GM21619 (cell line): ENCODE results near the gene BTG1.
"Not testable (repeated sequence)": the region's sequence is repeated elsewhere in the genome, so short reads cannot be mapped to it uniquely, and the experiment has no call there.

Source experiments
- ATAC-seq: cut with Tn5 transposase; IDR thresholded peaks from one replicate; pipeline ENCODE4 v1.9.1; 2021; ENCODE audit not compliant: unreplicated experiment

Gene BTG1

DNA sequence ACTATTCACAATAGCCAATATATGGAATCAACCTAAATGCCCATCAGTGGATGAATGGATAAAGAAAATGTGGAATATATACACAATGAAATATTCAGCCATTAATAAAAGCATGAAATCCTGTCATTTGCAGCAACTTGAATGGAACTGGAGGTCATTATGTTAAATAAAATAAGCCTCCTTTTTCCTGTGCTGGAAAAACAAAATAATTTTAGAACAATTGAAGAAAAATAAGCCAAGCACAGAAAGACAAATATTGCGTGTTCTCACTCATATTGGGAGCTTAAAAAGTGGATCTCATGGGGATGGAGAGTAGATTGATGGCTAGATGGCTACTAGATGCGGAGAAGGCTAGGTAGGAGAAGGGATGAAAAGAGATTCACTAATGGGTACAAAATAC is 6.3 kb upstream of the BTG1 start:
- ATAC-seq, result no peak

DNA sequence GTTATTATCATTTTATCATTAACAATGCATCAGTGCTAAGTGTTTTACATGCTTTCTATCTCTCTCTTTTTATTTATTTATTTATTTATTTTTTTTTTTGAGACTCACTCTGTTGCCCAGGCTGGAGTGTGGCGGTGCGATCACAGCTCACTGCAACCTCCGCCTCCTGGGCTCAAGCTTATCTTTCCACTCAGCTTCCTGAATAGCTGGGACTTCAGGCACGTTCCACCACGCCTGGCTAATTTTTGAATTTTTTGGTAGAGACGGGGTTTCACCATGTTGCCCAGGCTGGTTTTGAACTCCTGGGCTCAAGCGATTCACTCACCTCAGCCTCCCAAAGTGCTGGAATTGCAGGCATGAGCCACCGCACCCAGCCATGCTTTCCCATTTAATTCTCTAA is 3.9 kb upstream of the BTG1 start:
- ATAC-seq, result no peak

DNA sequence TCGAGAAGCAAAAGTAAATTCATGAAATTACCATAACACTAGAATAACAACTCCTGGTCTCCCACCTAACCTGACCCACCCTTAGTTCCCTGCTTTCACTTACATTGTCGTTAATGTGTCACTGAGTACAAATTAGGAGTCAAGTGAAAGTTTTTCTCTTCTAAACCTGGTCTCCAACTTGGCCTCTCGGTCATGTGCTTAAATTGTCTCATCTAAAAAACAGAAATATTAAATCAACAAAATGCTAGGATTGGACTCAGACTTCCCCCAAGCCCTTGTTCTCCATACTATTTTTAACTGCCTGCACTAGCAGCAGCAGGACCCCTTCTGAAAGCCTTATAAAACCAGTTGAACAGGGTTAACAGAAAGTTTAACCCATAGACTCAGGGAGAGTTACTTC is 1.8 kb upstream of the BTG1 start:
- no peak for ATAC-seq

DNA sequence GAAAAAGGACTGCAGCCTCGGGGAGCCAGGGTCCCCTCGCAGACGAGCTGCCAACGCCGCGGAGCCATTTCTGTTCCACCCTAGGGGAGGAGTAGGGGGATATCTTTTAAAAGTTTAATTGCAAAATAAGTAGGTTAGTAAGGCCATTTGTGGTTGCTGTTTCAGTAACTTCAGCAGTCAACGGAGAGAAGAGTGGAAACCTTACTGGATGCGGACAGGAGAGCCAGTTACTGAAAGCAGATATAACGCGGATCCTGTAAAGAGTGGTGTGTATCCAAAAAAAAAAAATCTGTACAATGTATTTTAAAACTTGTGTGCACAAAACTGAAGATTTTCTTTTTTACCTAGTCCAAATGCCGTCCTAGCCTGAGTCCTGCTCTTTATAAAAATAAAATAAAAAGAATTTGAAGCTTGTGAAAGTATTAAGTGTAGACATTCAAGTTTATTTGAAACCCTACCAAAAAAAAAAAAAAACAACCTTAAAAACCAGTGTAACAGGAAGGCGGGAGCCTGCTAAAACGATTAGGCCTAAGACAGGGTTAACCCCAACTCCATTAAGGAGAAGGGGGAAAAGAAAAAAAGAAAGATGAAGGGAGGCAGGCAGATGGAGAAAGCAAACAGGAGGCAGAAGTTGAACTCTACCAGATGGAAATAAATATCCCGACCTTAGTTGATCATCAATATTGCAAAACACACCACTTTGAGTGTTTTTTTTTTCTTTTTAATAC is 1.0 kb upstream of the BTG1 start:
- ATAC-seq, result no peak

- ATAC-seq, result peak; percentile 5
Observed at GRCh38 chr12:92145481-92145730, 240 bp downstream of the BTG1 start.

- peak; percentile 1 for ATAC-seq
Observed at GRCh38 chr12:92144631-92145480, 790 bp downstream of the BTG1 start.

- ATAC-seq, result no peak
Observed at GRCh38 chr12:92143686-92144630, 1.7 kb downstream of the BTG1 start.

GRCh38 chr12:92143258-92143657 is 2.4 kb downstream of the BTG1 start:
- ATAC-seq, result no peak

DNA sequence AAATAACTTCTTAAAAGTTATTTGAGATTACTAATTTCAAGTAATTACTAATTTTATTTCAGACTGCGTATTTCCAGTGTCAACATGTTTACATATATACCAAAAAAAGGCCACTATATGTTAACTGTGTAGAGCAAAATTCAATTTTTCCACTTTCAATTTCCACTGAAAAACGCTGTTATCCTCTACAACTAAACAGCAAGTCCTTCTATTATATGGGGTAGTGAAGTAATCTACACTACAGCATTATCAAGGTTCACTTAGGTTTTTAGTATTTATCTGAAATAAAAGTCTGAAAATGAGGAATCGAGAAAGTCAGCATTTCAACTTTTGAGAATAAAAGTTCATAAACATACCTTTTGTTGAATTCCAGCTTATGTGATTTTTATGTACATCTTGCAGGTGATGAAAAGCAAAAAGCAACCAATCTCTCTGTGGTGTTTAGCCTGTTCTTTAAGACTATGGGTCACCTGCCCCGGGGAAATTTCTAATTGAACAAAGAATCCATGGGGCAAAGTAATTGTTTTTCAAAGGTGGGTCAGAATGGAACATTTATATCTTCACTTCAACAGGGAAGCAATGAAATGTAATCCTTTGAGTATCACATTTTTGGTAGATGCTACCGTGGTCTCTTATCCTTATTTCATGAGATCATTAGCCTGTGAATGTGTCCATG is 3.3 kb downstream of the BTG1 start:
- ATAC-seq, result no peak

- no peak for ATAC-seq
Observed at GRCh38 chr12:92141591-92142121, 4.0 kb downstream of the BTG1 start.

DNA sequence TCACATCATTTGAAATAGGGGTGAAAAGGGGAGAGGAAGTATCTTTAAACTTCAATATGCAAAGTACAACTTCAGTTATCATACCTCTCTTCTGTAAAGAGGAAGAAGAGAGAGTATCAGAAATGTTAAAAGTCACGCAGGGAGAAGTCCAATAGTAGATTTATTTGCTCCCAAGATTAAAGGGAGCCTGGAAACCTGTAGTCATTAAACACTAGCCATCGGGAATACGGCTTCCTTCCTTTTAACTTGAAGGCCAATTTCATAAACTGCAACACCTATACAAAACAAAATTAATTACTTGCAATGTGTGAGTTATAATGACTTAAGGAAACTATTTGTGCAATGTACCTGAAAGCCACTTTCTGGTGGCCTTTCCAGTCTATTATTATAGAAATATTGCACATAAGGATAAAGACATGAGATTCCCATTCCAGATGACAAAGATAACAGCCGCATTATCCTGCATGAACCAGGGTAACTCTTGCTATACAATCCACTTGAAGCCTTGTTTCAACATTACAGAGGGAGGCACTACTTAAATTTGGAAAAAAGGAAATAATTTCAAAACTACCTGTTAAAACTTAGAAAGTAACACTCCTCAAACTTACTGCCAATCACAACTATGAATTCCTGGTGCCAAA is 4.6 kb downstream of the BTG1 start:
- no peak for ATAC-seq

DNA sequence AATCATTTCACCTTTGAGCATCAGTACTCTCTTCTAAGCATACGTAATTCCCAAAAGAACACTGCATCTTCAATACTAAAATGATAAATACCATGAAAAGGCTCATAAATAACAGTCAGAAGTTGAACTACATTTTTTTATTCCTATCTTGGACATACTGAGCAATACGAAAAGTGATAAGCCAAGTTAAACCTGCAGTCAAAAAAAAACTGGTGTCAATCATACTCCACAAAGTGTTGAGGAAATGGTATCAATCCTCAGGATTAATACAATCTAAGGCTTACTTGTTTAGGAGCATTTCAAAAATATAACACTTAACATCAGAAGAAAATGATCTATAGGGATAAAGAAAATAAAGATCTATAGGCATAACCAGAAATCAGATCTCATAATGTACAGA is 5.5 kb downstream of the BTG1 start:
- ATAC-seq, result no peak

DNA sequence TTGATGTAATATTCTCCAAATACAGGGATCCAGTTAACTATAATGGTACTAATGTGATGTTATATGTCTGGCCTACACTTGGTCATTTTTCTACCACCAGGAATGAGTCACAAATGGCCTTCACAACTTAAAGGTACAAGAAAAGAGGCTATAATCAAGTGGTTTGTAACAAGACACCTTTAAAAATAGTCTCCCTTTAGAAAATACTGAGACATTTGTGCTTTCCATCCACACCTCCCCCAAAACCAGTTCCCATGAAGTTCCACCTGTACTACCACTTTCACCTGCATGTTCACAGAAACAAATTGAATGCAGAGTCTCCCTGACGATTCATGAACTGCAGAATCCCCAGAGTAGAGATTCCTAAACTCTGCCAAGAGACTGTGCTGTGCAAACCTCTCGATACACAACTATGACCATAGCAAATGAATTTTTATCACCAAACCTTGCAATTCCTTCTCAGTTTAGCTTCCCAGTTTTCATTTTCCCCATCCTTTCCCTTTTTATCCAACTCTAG is 6.0 kb downstream of the BTG1 start:
- no peak for ATAC-seq

DNA sequence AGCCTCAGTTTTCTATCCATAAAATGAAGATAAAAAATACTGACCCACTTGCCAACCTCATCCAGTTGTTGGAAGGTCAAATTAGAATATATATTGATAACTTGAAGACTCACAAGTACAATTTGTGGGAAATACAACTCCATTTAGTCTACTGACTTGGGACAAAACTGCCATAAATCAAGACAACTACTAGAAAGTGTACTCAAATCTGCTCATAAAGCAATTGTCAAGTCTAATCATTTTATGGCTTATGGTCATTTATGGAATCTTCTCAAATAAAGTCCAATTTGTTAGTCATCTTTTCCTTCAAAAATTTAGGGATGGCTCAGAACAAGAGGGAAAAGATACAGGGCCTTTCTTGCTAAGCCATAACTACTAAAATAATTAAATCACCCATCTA is 7.0 kb downstream of the BTG1 start:
- no peak for ATAC-seq

- no peak for ATAC-seq
Observed at GRCh38 chr12:92138144-92138543, 7.5 kb downstream of the BTG1 start.

GRCh38 chr12:92136965-92137721 is 8.5 kb downstream of the BTG1 start:
- no peak for ATAC-seq

- ATAC-seq, result no peak
Observed at GRCh38 chr12:92136026-92136730, 9.5 kb downstream of the BTG1 start.

GRCh38 chr12:92135541-92135940 is 10.1 kb downstream of the BTG1 start:
- not testable (repeated sequence) for ATAC-seq
